Measurements from ENCODE around the gene PPP1R11. TPM values are rescaled to one million over a fixed set of nuclear protein-coding genes. Genes with fewer than 3 reads are reported as not detected.

The PPP1R11 gene
- total and polyA plus RNA-seq, 9 of the 15 experiments (the other 6 are each of a cell fraction or from before 2014, with no cell fraction given), result 17.8 to 94.8 (median 44.6) TPM

DNA sequence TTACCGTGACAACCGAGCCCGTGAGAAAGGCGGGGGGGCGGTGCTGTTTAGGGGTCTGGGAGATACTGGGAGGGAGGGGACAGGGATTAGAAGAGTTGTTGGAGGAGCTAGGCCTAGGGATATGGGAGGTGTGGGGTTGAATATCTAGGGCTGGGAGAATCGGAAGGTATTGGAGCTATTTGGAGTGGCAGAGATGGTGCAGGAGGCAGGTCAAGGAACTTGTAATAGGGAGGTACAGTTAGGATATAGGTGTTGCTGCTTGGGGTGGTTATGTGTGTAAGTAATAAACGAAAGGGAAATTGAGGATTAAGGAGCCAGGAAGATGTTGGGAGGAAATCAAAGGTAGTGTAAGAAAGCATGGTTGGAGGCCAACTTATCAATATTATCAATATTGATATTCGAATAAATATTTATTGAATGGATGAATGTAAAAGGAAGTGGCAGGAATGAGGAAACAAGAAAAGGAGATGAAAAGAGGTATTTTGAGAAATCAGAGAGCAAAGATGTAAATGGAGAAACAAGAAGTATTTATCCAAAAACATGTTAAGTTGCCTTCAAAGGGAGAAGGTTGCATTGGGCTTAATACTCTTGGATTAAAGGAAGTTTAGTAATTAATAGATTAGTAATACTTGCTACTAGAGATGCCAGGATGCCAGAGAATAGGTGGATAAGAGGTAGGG, 602 bp downstream of the PPP1R11 start (continued):
- TF ChIP-seq, protein P1, sequence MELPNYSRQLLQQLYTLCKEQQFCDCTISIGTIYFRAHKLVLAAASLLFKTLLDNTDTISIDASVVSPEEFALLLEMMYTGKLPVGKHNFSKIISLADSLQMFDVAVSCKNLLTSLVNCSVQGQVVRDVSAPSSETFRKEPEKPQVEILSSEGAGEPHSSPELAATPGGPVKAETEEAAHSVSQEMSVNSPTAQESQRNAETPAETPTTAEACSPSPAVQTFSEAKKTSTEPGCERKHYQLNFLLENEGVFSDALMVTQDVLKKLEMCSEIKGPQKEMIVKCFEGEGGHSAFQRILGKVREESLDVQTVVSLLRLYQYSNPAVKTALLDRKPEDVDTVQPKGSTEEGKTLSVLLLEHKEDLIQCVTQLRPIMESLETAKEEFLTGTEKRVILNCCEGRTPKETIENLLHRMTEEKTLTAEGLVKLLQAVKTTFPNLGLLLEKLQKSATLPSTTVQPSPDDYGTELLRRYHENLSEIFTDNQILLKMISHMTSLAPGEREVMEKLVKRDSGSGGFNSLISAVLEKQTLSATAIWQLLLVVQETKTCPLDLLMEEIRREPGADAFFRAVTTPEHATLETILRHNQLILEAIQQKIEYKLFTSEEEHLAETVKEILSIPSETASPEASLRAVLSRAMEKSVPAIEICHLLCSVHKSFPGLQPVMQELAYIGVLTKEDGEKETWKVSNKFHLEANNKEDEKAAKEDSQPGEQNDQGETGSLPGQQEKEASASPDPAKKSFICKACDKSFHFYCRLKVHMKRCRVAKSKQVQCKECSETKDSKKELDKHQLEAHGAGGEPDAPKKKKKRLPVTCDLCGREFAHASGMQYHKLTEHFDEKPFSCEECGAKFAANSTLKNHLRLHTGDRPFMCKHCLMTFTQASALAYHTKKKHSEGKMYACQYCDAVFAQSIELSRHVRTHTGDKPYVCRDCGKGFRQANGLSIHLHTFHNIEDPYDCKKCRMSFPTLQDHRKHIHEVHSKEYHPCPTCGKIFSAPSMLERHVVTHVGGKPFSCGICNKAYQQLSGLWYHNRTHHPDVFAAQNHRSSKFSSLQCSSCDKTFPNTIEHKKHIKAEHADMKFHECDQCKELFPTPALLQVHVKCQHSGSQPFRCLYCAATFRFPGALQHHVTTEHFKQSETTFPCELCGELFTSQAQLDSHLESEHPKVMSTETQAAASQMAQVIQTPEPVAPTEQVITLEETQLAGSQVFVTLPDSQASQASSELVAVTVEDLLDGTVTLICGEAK (IDR thresholded peaks at IDR 0.05), result no peak
- TF ChIP-seq, protein P1 (CRISPR knock-in tag; IDR thresholded peaks at IDR 0.05), result no peak
- TF ChIP-seq U2AF1 (optimal IDR thresholded peaks at IDR 0.05; ENCODE audit: low read depth, low read length) (no peak), XRCC5 (IDR thresholded peaks at IDR 0.05; ENCODE audit: low read depth, low read length) (no peak), DACH1 (IDR thresholded peaks at IDR 0.05; ENCODE audit: partially characterized antibody) (no peak), E2F3 (CRISPR knock-in tag; IDR thresholded peaks at IDR 0.05) (no peak), ZNF699 (CRISPR knock-in tag; IDR thresholded peaks at IDR 0.05; ENCODE audit: insufficient replicate concordance) (no peak)
